Measurements from ENCODE around the gene TRIM2. TPM values are rescaled to one million over a fixed set of nuclear protein-coding genes. Genes with fewer than 3 reads are reported as not detected.

The TRIM2 gene
- total RNA-seq, 1 donor = 38.0 TPM

GRCh38 chr4:153268295-153268694, 64.1 kb downstream of the TRIM2 start:
- TF ChIP-seq CTCF (IDR thresholded peaks at IDR 0.05; ENCODE audit: insufficient read depth, low read depth, low read length) = no peak
- no peak for DNase-seq (ENCODE audit: low read depth)
- H3K4me3 ChIP-seq (ENCODE audit: low read depth, low read length) = no peak overlapping the region

DNA sequence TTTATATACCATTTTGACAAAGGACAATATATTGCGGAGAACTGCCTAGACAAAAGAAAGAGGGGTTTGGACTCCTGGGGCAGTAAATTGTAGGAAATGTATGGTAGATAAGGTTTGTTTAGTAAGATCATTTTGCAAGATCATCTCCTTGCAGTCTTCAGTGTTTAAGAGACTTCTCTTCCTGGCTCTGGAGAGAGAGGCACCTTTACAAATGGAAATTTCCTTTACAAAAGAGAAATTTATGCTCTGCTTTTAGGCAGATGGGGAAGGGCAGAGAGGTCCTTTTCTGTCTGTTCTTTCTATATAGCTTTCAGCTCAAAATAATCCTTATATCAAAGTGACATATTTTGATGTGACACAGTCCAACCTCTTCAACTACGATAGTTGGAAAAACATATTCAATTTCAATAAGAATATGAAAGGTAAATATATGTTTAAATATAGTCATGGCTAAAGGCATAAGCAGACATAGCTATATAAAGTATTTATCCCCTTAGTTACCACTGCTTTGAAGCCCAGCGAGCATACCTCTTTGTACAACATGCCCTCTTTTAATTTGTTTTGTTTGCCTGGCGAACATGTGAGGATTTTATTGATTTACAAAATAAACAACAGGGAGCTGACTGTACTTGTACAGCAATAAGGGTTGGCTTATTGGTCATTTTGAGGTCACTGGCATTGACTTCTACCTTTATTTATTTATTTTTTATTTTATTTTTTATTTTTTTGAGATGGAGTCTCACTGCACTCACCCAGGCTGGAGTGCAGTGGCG, 65.2 kb downstream of the TRIM2 start:
- H3K4me3 ChIP-seq (ENCODE audit: low read depth, low read length) = no peak overlapping the region
- no peak for DNase-seq (ENCODE audit: low read depth)
- no peak for TF ChIP-seq CTCF (IDR thresholded peaks at IDR 0.05; ENCODE audit: insufficient read depth, low read depth, low read length)

- no peak for DNase-seq (ENCODE audit: low read depth)
- H3K4me3 ChIP-seq (ENCODE audit: low read depth, low read length) = no peak overlapping the region
- no peak for TF ChIP-seq CTCF (IDR thresholded peaks at IDR 0.05; ENCODE audit: insufficient read depth, low read depth, low read length)
Measured at GRCh38 chr4:153270361-153270760, 66.1 kb downstream of the TRIM2 start.

GRCh38 chr4:153271820-153272219, 67.6 kb downstream of the TRIM2 start:
- TF ChIP-seq CTCF (IDR thresholded peaks at IDR 0.05; ENCODE audit: insufficient read depth, low read depth, low read length) = no peak
- no peak overlapping the region for H3K4me3 ChIP-seq (ENCODE audit: low read depth, low read length)
- no peak for DNase-seq (ENCODE audit: low read depth)

- no peak for DNase-seq (ENCODE audit: low read depth)
- TF ChIP-seq CTCF (IDR thresholded peaks at IDR 0.05; ENCODE audit: insufficient read depth, low read depth, low read length) = no peak
- no peak overlapping the region for H3K4me3 ChIP-seq (ENCODE audit: low read depth, low read length)
Measured at GRCh38 chr4:153273751-153274150, 69.5 kb downstream of the TRIM2 start.

DNA sequence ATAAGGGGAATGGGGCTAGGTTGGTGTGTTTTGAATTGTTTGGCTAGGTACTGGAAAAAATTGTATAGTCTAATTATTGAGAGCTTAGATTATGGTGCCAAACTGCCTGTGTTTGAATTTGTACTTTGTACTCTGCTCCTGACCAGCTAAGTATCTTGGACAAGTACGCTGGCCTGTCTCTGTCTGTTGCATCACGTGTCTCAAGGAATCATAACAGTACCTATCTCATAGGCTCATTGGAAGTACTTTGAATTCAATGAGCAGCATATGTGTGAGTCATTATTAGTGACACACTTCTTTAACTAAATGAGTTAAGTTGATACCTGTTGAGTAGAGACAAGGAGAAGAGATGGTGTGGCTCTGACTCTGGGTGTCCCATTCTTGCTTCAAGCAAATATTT, 70.7 kb downstream of the TRIM2 start:
- no peak for DNase-seq (ENCODE audit: low read depth)
- H3K4me3 ChIP-seq (ENCODE audit: low read depth, low read length) = no peak overlapping the region
- no peak for TF ChIP-seq CTCF (IDR thresholded peaks at IDR 0.05; ENCODE audit: insufficient read depth, low read depth, low read length)

All from fibroblast of villous mesenchyme (primary cell).